Hematopoietic multipotent progenitor cell treated with erythropoietin and hydrocortisone succinate and interleukin-3 and kit ligand, for 4 days (in vitro differentiated cells): ENCODE results near the gene DDX3X.
A peak's percentile ranks its signal among the peaks of the same experiment; 100 is the strongest.
"Not testable (repeated sequence)": the region's sequence is repeated elsewhere in the genome, so short reads cannot be mapped to it uniquely, and the experiment has no call there.

Experiments
- DNase-seq: peaks from one replicate; pipeline ENCODE4 v3.0.0-alpha.2; 2015

The DDX3X gene

DNA sequence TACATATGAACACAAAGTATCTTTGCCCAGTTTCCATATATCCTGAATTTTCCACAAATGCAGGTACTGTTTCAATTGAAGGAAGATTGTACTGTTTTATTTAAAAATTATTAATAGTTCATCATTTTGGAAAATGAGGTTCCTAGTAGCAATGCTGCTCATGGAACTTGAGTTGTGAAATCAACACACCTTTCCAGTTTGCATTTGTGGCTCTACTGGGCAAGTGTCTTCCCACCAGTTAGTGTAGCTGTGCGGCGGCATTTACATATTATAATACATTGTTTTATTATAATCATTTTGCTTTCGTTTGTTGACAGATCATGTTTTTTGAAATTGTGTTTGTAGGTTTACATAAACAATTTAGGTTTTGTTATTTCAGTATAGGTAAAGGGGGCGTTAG, 2.0 kb upstream of the DDX3X start:
- no peak for DNase-seq

DNA sequence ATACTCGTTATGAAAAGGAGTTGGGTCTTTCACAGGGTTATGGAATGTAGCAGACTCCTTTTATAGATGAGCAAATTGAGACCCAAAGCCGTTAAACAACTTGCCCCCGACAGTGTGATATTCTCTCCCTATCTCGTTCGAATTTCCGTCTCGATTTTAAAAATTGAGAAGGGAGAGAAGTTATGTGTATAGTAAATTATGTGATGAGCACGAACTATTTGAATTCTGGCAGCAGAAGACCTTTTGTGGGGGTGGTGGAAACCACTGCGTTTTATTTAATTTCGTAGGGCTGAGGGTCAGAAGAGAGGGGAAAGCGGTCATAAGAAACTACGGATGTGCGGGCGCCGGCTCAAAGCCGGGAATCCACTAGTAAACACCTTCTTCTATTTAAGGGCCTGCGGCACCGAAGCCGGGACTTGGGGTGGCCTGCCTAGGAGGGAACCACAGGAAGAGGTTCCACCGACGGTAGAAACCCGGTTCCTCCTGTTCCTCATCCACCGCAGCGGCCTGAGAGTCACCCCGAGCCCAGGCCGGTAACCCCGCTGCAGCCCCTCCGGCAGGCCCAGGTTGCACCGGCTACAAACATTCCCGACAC, 1.5 kb upstream of the DDX3X start:
- DNase-seq, result peak; percentile 54

DNA sequence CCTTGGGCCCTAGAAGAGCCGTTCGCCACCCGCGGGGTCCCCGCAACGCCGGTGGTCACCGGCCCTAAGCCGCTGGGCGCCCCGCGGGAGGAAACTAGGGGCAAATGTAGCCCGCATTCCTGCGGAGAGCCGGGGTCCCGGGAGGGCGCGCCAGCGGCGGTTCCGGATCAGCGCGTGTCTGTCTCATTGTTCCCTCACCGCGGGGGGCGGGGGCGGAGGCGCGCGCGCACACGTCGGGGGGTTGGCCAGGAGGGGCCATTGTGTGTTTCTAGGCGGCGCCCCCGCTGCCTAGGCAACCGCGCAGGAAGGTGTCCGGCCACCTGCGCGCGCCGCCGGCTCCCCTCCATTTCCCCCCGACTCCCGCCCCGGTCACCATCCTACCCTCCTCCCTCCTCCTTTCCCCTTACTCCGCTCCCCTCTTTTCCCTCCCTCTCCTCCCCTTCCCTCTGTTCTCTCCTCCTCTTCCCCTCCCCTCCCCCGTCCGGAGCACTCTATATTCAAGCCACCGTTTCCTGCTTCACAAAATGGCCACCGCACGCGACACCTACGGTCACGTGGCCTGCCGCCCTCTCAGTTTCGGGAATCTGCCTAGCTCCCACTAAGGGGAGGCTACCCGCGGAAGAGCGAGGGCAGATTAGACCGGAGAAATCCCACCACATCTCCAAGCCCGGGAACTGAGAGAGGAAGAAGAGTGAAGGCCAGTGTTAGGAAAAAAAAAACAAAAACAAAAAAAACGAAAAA, 789 bp upstream of the DDX3X start:
- DNase-seq, result peak; percentile 94

DNA sequence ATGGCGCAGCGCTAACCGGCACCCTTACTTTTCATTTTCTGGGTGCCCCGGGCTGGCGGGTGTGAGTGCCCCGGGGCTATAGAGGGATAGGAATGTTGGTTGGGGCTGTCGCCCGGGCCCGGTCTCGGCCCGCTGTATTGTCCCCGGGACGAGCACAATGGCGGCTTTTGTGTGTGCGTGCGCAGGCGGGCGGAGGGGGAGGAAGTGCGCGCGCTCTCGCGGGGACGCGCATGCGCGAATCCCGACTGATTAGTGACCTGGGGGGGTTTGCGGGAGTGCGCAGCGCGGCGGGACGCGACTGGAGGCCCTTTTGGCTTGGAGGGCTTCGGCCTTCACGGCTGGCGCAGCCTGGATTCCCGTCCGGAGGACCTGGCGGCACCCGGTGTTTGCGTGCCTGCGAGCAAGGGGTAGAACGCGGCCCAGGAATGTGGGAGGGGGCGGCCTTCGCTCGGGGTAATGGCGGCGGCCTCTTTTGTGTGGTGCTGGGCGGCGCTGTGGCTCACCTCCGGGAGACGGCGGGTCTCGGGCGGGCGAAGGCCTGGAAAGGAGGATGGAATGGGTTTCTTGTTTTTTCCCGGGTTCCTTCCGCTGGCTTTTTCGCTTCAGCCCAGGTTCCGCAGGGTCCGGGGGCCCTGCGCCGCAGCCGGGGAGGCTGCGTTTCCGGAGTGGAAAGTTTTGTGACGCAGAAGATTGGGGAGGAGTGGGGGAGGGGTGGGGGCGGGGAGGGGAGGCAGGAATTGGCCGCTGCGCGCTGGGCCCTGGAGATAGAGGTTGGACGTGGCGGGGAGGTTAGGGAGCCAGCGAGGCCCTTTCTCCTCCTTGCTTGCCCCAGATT, 618 bp downstream of the DDX3X start:
- peak; percentile 83 for DNase-seq

DNA sequence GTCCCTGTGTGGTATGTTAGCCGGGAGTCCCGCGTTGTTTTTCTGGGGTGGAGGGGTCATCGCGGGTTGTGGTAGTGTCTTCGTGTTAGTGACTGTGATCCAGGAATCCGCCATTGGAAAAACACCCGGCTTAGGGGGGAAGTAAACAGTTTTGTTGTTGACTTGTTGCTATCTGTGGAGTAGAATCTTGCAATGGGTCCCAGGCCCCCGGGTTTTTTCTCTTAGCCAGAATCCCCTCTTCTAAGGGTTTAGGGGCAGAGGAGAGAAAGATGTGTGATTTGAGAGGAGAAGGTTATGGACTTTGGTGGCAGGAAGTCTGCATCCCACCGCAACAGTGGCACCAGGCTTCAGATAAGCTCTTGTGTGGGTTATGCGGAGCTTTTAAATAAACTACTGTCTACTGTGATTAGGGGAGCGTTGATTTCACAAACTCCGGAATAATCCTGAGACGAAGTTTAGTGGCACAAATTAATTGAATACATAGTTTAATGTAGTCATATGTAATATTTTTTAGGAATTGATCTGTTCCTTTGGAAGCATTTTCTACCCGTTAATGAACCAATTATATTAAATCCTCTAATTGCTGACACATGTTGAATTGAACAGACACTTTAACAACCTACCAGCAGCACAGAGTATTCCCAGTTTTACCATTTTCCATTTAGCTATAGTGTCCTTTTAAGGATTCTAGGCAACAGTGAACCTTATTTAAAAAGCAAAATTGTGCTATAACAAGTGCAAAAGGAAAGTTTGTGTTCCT, 1.4 kb downstream of the DDX3X start:
- DNase-seq, result peak; percentile 65

DNA sequence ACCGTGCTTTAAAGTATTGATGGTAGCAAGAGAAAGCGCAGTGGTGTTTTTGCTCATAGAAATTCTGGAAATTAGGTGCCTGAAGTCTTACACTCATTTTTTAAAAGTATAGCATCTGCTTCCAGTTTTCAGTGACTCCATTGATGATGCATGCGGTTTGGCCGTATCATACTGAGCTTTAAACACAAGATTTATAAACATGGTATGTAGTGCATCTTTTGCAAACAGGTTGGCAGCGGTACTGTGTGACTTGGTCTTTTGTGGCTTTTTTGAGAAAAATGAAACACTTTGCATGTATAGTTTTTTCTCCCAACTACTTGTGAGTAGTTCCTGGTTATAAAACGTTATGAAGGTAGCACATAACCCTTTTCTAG, 2.0 kb downstream of the DDX3X start:
- no peak for DNase-seq

DNA sequence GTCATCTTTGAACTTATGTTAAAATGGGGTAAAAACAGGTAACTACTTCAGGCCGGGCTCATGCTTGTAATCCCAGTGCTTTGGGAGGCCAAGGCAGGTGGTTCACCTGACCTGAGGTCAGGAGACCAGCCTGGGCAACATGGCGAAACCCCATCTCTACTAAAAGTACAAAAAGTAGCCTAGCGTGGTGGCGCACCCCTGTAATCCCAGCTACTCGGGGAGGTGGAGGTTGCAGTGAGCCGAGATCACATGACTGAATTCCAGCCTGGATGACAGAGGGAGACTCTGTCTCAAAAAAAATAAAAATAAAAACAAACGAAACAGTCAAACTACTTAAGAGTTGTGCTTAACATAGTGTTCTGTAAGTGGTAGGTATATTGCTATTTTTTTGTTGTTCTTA, 2.5 kb downstream of the DDX3X start:
- DNase-seq, result no peak

DNA sequence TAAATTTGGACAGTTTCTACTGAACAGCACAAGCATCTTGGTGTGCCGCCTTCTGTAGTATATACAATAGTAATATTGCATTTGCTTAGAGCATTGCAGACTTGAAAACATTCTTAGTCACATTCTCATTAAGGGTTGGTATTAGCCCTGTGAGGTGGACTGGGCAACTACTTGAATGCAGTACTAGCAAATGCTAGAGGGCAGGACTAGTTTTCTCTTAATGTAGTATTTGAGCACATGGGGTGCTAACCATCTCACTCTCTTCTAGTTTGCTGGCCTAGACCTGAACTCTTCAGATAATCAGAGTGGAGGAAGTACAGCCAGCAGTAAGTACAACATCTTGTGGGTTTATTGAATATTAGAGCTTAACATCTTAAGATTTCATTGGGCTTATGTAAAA, 3.2 kb downstream of the DDX3X start:
- peak; percentile 28 for DNase-seq

DNA sequence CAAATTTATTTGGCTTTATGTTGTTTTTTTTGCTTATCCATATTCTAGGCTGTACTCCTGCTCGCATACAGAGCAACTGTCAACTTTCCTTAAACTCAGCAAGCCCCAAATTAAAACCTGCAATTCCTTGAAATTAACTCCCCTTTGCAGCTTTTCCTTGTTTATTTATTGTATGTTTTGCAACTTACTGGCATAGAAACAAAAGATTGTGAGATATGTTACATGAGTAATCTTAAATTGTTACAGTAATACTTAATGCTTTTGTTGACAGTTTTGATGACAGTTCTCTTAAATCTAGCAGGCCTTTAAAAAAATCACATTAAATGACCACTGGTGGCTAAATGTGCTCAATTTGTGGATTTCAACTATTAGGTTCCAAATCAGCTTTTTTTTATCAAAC, 4.5 kb downstream of the DDX3X start:
- DNase-seq, result no peak

DNA sequence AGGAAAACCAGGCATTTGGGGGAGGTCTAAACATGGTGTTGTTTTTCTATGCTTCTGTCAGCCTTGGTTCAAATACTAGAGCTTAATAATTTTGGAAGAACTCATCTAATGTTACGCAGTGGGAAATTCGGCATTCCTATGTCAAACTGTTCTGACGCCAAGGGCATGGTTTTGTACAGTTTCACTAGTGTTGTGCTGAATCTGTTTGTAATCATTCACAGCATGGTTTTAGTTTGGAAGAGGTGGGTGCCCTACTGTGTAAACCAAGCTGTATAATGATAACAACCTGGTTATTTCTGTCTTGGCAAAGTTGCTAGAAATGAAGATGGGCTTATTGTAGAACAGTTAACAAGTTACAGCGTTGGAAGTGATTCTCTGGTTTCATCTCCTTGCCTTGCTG, 5.2 kb downstream of the DDX3X start:
- no peak for DNase-seq

DNA sequence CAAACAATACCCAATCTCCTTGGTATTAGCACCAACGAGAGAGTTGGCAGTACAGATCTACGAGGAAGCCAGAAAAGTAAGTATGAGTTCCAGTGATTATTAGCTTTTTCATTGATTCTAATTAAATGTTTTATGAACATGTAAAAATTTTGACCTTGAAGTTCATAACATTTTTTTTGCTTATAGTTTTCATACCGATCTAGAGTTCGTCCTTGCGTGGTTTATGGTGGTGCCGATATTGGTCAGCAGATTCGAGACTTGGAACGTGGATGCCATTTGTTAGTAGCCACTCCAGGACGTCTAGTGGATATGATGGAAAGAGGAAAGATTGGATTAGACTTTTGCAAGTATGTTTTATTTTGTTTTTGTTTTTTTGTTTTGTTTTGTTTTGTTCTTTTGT, 10.1 kb downstream of the DDX3X start:
- no peak for DNase-seq

DNA sequence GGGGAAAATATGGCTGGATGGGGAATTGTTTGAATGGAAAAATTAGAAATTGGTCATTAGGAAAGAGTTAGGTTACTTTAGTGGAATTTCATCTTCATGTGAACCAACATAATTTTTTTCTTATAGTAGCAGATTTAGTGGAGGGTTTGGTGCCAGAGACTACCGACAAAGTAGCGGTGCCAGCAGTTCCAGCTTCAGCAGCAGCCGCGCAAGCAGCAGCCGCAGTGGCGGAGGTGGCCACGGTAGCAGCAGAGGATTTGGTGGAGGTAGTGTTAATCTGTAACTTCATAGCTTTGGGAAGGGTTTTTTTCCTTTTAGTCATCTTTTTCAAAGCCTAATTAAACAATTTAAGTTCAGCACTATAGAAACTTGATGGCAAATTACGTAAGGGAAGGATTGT, 13.2 kb downstream of the DDX3X start:
- no peak for DNase-seq

DNA sequence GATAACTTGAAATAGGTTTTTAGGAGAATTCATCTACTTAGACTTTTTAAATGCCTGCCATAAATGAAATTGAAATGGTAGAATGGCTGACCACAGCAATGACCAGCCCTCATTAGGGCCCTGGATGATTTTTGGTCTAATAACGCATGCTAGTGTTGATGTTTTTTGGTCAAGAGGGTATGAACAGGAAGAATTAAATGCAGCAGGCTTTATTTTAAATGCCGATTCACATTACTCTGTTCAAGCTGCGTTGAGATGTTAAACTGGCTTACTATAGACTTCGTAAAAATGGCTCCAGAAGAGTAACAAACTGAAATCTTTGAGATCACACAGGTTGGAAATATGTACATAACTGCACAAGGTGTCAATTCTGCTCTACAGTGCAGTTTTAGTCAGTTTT, 14.6 kb downstream of the DDX3X start:
- DNase-seq, result no peak

DNA sequence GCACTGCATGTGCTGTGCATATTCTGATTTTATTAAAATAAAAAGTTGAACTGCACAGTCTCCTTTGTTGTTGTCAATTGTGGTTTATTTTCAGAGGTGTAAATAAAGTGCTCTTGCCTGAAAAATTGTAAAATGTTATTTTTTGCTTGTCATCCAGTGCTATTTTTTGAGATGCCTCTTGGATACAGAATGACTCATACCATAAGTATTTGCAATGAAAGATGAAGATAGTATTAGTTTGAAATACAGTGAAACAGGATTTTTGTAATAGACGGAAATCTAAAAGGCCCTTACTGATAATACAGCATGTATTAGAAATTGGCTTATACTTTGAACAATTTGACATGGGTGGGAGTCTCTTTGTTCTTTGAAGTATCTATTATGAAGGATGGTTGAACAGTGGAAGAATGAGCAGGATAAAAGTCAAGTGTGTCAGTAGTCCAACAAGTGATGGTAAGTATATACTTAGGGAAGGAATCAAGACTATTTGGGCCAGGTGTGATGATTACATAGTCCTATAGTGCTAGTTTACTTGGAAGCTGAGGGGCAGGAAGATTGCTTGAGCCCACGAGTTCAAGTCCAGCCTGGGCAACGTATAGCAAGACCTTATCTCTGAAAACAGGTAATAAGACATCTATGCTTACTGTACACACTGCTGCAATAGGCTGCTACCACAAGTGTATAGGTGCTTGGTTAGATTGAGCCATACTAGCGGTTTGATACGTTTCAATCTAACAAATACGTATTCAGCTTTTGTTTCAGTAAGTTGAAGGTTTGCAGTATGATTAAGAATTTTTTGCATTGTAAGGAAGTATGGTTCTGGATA, 16.4 kb downstream of the DDX3X start:
- peak; percentile 15 for DNase-seq

DNA sequence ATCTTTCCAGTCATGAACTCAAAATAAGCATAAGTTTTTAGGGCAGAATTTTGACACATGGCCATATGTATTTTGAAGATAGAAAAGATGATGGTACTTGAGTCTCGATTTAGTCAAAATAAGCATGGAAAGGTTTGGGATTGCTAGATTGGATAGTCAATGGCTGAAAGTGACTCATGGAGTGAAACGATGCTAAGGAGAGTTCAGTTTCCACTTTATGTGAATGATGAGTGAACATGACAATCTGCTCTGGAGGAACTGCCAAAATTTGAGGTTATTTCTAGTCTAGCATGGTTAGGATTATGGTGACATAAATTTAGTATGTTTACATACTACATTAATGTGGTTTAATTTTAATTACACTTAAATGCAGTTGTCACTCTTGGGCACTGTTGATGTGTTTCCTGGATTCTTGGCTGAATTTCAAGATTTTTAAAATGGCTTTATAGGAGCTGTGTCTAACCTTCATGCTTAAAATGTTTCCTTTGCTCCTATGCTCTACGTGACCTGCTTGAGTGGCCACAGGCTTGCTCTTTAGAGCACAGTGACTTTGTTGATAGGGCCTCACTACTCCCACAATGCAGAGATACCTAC, 17.1 kb downstream of the DDX3X start:
- no peak for DNase-seq

DNA sequence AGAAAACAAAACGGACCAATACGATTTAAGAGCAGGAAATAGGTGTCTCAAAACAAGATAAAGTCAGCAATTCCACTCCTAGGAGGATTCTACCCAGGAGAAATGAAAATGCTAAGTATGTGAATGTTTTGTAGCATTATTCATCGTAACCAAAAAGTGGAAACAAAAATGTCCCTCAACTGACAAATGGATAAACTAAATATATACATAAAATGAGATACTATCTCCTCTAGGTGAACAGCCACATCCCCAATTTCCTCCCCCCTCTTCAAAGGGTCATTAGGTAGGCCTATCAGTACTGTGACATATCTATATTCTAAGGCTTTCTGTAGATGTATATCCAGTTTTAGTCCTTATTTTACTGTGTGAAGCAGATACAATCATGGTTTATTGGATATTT, 18.0 kb downstream of the DDX3X start:
- DNase-seq, result no peak

DNA sequence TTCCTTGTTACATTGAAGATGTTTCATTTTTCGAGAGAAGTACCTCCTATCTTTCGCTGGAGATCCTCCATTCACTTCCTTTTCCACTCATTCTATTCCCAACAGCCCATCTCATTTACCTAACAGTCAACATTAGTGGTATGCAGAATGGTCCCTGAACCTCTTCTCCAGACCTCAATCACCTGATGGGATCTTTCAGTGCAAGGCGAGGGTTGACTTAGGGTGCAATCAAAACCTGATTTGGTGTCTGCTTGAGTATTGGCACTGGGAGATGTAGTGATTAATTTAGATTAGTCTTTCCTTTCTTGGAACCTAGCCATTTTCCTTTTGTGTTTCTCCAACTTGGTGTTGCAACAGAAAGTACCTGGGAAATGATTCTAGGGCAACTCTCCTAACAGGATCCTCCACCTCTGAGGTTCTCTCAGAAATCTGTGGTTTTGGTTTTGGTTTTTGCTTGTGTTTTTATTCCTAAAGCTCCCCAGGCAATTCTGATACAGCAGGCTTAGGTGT, 18.4 kb downstream of the DDX3X start:
- DNase-seq, result no peak

DNA sequence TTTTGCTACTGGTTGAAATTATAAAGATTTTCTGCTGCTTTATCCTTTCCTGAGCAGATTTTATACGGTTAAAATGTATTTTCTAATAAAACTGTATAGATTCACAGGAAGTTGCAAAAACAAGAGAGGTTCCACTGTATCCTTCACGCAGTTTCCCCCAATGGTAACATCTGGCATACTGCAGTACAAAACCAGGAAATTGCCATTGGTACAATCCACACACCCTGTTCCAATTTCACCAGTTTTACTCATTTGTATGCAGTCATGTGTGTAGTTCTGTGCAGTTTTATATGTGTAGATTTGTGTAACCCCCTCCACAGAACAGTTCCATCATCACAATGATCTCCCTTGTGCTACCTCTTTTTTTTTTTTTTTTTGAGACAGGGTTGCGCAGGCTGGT, 20.0 kb downstream of the DDX3X start:
- peak; percentile 17 for DNase-seq

DNA sequence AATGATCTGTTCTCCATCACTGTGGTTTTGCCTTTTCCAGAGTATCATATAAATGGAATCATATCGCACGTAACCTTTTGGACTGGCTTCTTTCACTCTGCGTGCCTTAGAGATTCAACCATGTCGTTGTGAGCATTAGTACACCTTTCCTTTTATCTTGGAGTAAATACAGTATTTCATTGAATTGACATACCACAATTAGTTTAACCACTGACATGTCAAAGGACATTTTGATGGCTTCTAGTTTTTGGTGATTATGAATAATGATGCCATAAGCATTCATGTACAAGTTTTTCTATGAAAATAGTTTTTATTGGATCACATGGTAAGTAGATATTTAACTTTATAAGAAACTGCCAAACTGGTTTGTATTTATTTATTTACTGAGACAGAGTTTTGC, 35.2 kb downstream of the DDX3X start:
- DNase-seq, result no peak

DNA sequence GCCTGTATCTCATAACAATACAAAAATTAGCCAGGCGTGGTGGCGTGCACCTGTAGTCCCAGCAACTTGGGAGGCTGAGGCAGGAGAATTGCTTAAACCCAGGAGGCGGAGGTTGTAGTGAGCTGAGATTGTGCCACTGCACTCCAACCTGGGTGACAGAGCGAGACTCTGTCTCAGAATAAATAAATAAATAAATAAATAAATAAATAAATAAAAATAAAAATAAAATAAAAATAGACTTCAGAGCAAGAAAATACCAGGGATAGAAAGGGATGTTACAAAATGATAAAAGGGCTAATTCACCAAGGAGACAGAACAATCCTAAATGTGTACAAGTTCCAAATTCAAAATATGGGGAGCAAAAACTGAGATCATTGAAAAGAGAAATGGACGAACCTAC, 37.6 kb downstream of the DDX3X start:
- not testable (repeated sequence) for DNase-seq

DNA sequence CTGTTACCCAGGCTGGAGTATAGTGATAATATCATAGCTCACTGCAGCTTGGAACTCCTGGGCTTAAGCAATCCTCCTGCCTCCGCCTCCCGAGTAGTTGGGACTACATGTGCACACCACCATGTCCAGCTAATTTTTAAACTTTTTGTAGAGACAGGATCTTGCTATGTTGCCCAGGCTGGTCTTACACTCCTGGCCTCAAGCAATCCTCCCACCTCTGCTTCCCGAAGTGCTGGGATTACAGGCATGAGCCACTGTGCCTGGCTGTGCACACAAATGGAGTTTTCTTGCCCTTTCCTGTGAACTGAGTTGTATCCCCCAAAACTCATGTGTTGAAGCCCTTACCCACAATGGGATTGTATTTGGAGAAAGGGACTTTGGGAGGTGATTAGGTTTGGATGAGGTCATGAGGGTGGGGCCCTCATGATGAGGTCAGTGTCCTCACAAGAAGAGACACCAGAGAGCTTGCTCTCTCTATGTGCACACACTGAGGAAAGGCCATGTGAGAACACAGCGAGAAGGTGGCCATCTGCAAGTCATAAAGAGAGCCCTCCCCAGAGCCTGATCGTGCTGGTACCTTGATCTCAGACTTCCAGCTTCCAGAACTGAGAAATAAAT, 40.1 kb downstream of the DDX3X start:
- no peak for DNase-seq
